ENCODE measurements around the gene MIGA2.

The MIGA2 gene

DNA sequence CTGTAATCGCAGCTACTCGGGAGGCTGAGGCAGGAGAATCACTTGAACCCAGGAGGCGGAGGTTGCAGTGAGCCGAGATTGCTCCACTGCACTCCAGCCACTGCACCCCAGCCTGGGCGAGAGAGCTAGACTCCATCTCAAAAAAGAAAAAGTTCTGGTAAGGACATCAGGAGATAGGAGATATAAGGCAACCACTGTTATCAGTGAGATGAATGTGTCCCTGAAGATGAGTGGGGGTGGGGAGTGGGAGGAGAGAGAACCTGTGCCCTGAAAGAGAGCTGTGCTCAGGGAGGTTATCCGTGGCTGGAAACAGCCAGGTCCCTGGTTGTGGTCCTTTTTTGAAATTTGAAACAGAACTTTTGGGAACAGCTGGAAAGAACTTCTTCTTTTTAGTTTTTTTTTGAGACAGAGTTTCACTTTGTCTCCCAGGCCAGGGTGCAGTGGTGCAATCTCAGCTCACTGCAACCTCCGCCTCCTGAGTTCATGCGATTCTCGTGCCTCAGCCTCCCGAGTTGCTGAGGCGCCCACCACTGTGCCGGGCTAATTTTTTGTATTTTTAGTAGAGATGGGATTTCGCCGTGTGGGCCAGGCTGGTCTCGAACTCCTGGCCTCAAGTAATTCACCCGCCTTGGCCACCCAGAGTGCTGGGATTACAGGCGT lies 77.3 kb downstream of the MIGA2 start:
- H3K27ac ChIP-seq (ENCODE audit: poor library complexity, severe bottlenecking): no peak overlapping the region
- H3K4me1 ChIP-seq (ENCODE audit: insufficient read depth, poor library complexity, severe bottlenecking): peaks cover 4% of the 10 kb centered on the region
- H3K36me3 ChIP-seq (ENCODE audit: low read depth): no peaks in the 10 kb centered on the region; the same call in 1 of the 2 replicates
- no peaks in the 10 kb centered on the region for H3K27me3 ChIP-seq (ENCODE audit: insufficient read depth, poor library complexity, severe bottlenecking)
- TF ChIP-seq, protein P1, sequence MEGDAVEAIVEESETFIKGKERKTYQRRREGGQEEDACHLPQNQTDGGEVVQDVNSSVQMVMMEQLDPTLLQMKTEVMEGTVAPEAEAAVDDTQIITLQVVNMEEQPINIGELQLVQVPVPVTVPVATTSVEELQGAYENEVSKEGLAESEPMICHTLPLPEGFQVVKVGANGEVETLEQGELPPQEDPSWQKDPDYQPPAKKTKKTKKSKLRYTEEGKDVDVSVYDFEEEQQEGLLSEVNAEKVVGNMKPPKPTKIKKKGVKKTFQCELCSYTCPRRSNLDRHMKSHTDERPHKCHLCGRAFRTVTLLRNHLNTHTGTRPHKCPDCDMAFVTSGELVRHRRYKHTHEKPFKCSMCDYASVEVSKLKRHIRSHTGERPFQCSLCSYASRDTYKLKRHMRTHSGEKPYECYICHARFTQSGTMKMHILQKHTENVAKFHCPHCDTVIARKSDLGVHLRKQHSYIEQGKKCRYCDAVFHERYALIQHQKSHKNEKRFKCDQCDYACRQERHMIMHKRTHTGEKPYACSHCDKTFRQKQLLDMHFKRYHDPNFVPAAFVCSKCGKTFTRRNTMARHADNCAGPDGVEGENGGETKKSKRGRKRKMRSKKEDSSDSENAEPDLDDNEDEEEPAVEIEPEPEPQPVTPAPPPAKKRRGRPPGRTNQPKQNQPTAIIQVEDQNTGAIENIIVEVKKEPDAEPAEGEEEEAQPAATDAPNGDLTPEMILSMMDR (IDR thresholded peaks at IDR 0.05; ENCODE audit: poor library complexity, severe bottlenecking): no peak
- ATAC-seq (ENCODE audit: low read depth): no peak
- H3K9me3 ChIP-seq (ENCODE audit: severe bottlenecking): no peaks in the 10 kb centered on the region
- DNase-seq (ENCODE audit: low spot score): no peak
- H3K4me3 ChIP-seq (ENCODE audit: severe bottlenecking): no peak overlapping the region

DNA sequence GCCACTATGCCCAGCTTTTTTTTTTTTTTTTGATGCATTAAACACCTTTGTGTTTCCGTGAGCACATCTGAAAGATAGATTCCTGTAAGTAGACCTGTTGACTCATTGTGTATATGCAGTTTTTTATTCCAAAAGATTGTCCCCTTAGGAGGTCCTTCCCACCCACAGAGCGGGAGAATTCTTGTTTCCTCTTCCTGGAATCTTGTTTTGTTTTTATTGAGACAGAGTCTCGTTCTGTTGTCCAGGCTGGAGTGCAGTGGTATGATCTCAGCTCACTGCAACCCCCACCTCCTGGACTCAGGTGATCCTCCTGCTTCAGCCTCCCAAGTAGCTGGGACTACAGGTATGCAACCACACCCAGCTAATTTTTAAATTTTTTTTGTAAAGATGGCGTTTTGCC lies 82.4 kb downstream of the MIGA2 start:
- no peaks in the 10 kb centered on the region for H3K27me3 ChIP-seq (ENCODE audit: insufficient read depth, poor library complexity, severe bottlenecking)
- no peak overlapping the region for H3K27ac ChIP-seq (ENCODE audit: poor library complexity, severe bottlenecking)
- H3K36me3 ChIP-seq (ENCODE audit: low read depth): peaks cover 24% of the 10 kb centered on the region
- TF ChIP-seq, protein P1 (IDR thresholded peaks at IDR 0.05; ENCODE audit: poor library complexity, severe bottlenecking): no peak
- no peak overlapping the region for H3K4me3 ChIP-seq (ENCODE audit: severe bottlenecking)
- ATAC-seq (ENCODE audit: low read depth): no peak
- DNase-seq (ENCODE audit: low spot score): no peak
- no peaks in the 10 kb centered on the region for H3K9me3 ChIP-seq (ENCODE audit: severe bottlenecking)
- H3K4me1 ChIP-seq (ENCODE audit: insufficient read depth, poor library complexity, severe bottlenecking): no peaks in the 10 kb centered on the region

DNA sequence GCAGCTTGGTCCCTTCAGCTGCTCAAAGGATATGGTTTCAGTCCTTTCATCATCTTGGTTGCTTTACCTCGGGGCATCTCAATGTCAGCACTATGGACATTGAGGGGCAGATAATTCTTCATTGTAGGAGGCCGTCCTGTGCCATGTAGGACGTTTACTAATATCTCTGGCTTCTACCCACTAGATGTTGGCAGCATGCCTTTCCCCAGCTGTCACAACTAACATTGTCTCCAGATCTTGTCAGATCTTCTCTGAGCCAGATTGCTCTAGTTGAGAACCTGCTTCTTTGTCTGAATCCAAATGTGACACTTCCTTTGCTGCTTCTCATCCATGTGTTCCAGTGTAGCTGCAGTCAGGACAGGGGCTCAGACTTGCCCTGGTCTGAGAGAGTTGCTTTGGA lies 85.1 kb downstream of the MIGA2 start:
- Histone ChIP-seq H3K27ac (ENCODE audit: poor library complexity, severe bottlenecking) (no peak overlapping the region), H3K27me3 (ENCODE audit: insufficient read depth, poor library complexity, severe bottlenecking) (no peaks in the 10 kb centered on the region), H3K9me3 (ENCODE audit: severe bottlenecking) (no peaks in the 10 kb centered on the region), H3K36me3 (ENCODE audit: low read depth) (peaks cover 47% of the 10 kb centered on the region), H3K4me1 (ENCODE audit: insufficient read depth, poor library complexity, severe bottlenecking) (peaks cover 7% of the 10 kb centered on the region), H3K4me3 (ENCODE audit: severe bottlenecking) (no peak overlapping the region)
- DNase-seq (ENCODE audit: low spot score) (no peak), ATAC-seq (ENCODE audit: low read depth) (no peak)
- TF ChIP-seq, protein P1 (IDR thresholded peaks at IDR 0.05; ENCODE audit: poor library complexity, severe bottlenecking): no peak
